Breast epithelium (tissue), 3 donors: ENCODE measurements around the gene AAMDC.
"Not testable (repeated sequence)": the region's sequence is repeated elsewhere in the genome, so short reads cannot be mapped to it uniquely, and the experiment has no call there.

Experiments used
- POLR2A ChIP-seq: fragments of 450-650 bp; IDR thresholded peaks from one replicate; pipeline ENCODE4 v1.6.1; 2016; ENCODE audit warnings: antibody characterized with exemption, mild to moderate bottlenecking, moderate library complexity
- POLR2AphosphoS5 ChIP-seq, 3 donors: sonication (generic); formaldehyde crosslinking; IDR thresholded peaks; one replicate each; pipeline ENCODE4 v1.6.1; 2017; ENCODE audit warnings: antibody characterized with exemption in 3 of 3
- TF ChIP-seq, protein P1 (sequence below), 3 donors: fragments of 450-650 bp; IDR thresholded peaks; one replicate each; pipeline ENCODE4 v1.5.1; 2016 to 2017; ENCODE audit warnings: antibody characterized with exemption in 3 of 3, mild to moderate bottlenecking in 3 of 3, moderate library complexity in 3 of 3

DNA sequence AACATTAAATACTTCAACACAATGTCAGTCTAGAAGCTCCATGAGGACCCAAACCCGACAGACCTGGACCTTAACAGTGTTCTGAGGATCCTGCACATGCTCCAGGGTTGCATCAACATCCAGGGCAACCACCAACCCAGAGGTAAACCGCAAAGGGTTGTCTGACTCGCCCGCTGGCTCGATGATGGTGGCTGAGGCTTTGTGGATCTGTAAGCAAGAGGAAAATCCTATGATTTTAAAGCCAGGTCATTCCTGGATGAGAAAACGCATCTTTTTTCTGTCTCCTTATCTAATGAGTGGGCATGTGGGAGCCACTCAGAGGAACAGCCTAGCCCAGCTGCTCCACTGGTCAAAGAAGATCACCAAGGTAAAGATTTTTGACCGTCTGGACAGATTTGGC lies 70.3 kb downstream of the AAMDC start:
- not testable (repeated sequence) for TF ChIP-seq POLR2A; POLR2AphosphoS5 (IDR thresholded peaks at IDR 0.05)
- TF ChIP-seq, protein P1, sequence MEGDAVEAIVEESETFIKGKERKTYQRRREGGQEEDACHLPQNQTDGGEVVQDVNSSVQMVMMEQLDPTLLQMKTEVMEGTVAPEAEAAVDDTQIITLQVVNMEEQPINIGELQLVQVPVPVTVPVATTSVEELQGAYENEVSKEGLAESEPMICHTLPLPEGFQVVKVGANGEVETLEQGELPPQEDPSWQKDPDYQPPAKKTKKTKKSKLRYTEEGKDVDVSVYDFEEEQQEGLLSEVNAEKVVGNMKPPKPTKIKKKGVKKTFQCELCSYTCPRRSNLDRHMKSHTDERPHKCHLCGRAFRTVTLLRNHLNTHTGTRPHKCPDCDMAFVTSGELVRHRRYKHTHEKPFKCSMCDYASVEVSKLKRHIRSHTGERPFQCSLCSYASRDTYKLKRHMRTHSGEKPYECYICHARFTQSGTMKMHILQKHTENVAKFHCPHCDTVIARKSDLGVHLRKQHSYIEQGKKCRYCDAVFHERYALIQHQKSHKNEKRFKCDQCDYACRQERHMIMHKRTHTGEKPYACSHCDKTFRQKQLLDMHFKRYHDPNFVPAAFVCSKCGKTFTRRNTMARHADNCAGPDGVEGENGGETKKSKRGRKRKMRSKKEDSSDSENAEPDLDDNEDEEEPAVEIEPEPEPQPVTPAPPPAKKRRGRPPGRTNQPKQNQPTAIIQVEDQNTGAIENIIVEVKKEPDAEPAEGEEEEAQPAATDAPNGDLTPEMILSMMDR (IDR thresholded peaks at IDR 0.05), result not testable (repeated sequence)
